Trophoblast cell (in vitro differentiated cells and primary cell): ENCODE results near the gene POTEC.
"Not testable (repeated sequence)": the region's sequence is repeated elsewhere in the genome, so short reads cannot be mapped to it uniquely, and the experiment has no call there.

ENCODE experiments used
- DNase-seq, 2 donors: peaks; one replicate each; pipeline ENCODE4 v3.0.0-alpha.2; 2016
- H2AFZ ChIP-seq: 2 replicates; pipeline ENCODE4 v1.6.1; 2013; ENCODE audit warnings: low read length, moderate library complexity, mild to moderate bottlenecking; ENCODE audit not compliant: insufficient read depth, poor library complexity
- H2AK5ac ChIP-seq: 2 replicates; pipeline ENCODE4 v1.6.1; 2013; ENCODE audit warnings: mild to moderate bottlenecking, low read length
- H2BK120ac ChIP-seq: 2 replicates; pipeline ENCODE4 v1.6.1; 2013; ENCODE audit warnings: low read length, mild to moderate bottlenecking, moderate library complexity; ENCODE audit not compliant: insufficient read depth, poor library complexity
- H2BK12ac ChIP-seq: 2 replicates; pipeline ENCODE4 v1.6.1; 2013; ENCODE audit warnings: mild to moderate bottlenecking, low read length, moderate library complexity
- H2BK5ac ChIP-seq: 2 replicates; pipeline ENCODE4 v1.6.1; 2013; ENCODE audit warnings: low read length, low read depth, moderate library complexity, mild to moderate bottlenecking; ENCODE audit not compliant: poor library complexity
- H3K14ac ChIP-seq: 2 replicates; pipeline ENCODE4 v1.6.1; 2013; ENCODE audit warnings: mild to moderate bottlenecking, low read length
- H3K18ac ChIP-seq: 2 replicates; pipeline ENCODE4 v1.6.1; 2013; ENCODE audit warnings: mild to moderate bottlenecking, low read length
- H3K23ac ChIP-seq: 2 replicates; pipeline ENCODE4 v1.6.1; 2013; ENCODE audit warnings: low read length
- H3K27ac ChIP-seq: 2 replicates; pipeline ENCODE4 v1.5.1; 2013; ENCODE audit warnings: low read depth, mild to moderate bottlenecking, inconsistent platforms, low read length, moderate library complexity
- H3K27me3 ChIP-seq: 2 replicates; pipeline ENCODE4 v1.6.1; 2013; ENCODE audit warnings: inconsistent platforms, mild to moderate bottlenecking, low read length, moderate library complexity; ENCODE audit not compliant: insufficient read depth
- H3K36me3 ChIP-seq, 2 experiments: 1 replicate in 1 of 2; 2 replicates in 1 of 2; pipeline ENCODE4 v1.6.1; 2013; ENCODE audit warnings: low read length in 2 of 2, mild to moderate bottlenecking in 2 of 2, moderate library complexity in 1 of 2; ENCODE audit not compliant: insufficient read depth in 2 of 2, control insufficient read depth in 1 of 2
- H3K4ac ChIP-seq: 2 replicates; pipeline ENCODE4 v1.6.1; 2013; ENCODE audit warnings: low read depth, mild to moderate bottlenecking, low read length, moderate library complexity
- H3K4me1 ChIP-seq, 2 experiments: 1 replicate in 1 of 2; 2 replicates in 1 of 2; pipeline ENCODE4 v1.6.1; 2013; ENCODE audit warnings: low read length in 2 of 2, mild to moderate bottlenecking in 2 of 2, moderate library complexity in 1 of 2; ENCODE audit not compliant: insufficient read depth in 2 of 2, control insufficient read depth in 1 of 2
- H3K4me2 ChIP-seq: 2 replicates; pipeline ENCODE4 v1.6.1; 2013; ENCODE audit warnings: inconsistent platforms, mild to moderate bottlenecking, low read length, moderate library complexity
- H3K4me3 ChIP-seq: 2 replicates; pipeline ENCODE4 v1.5.1; 2013; ENCODE audit warnings: mild to moderate bottlenecking, low read depth, low read length, inconsistent platforms
- H3K79me1 ChIP-seq: one replicate; pipeline ENCODE4 v1.6.1; 2013; ENCODE audit warnings: low read length
- H3K79me2 ChIP-seq: 2 replicates; pipeline ENCODE4 v1.6.1; 2013; ENCODE audit warnings: low read length, mild to moderate bottlenecking; ENCODE audit not compliant: control insufficient read depth, insufficient read depth, poor library complexity
- H3K9ac ChIP-seq: 2 replicates; pipeline ENCODE4 v1.6.1; 2013; ENCODE audit warnings: mild to moderate bottlenecking, low read length
- H3K9me3 ChIP-seq: 2 replicates; pipeline ENCODE4 v1.6.1; 2013; ENCODE audit warnings: low read depth, mild to moderate bottlenecking, control low read depth, inconsistent platforms, low read length; ENCODE audit not compliant: insufficient read depth
- H4K12ac ChIP-seq: 2 replicates; pipeline ENCODE4 v1.6.1; 2013; ENCODE audit warnings: low read depth, mild to moderate bottlenecking, low read length, moderate library complexity
- H4K8ac ChIP-seq: 2 replicates; pipeline ENCODE4 v1.6.1; 2013; ENCODE audit warnings: low read depth, mild to moderate bottlenecking, low read length, moderate library complexity
- H4K91ac ChIP-seq: one replicate; pipeline ENCODE4 v1.6.1; 2013; ENCODE audit warnings: low read depth, mild to moderate bottlenecking, low read length, moderate library complexity
- WGBS: extraction: QIAGEN DNeasy Blood & Tissue Kit; methylation state at CpG from one replicate; pipeline ENCODE4 v1.1.7; 2013; ENCODE audit warnings: missing lambda C conversion rate; ENCODE audit not compliant: insufficient read length, insufficient coverage; ENCODE audit errors: extremely low coverage; 5-methylcytosine and 5-hydroxymethylcytosine counted together

Gene POTEC

GRCh38 chr18:14488789-14489188 lies 54.6 kb downstream of the POTEC start:
- H2AFZ ChIP-seq, H3K4me3 ChIP-seq, H3K18ac ChIP-seq, H3K9ac ChIP-seq, H2AK5ac ChIP-seq, H4K91ac ChIP-seq, H3K23ac ChIP-seq, H3K4ac ChIP-seq, H3K14ac ChIP-seq, H3K9me3 ChIP-seq, H3K79me2 ChIP-seq, H2BK120ac ChIP-seq, H3K36me3 ChIP-seq, H3K4me2 ChIP-seq, H3K4me1 ChIP-seq, DNase-seq, H3K27ac ChIP-seq, H2BK5ac ChIP-seq, H3K79me1 ChIP-seq, H3K27me3 ChIP-seq, H4K8ac ChIP-seq, H2BK12ac ChIP-seq, H4K12ac ChIP-seq: not testable (repeated sequence)
- WGBS, result no CpG with 5 or more reads among the region's 17 CpGs

GRCh38 chr18:14486926-14487580 lies 56.3 kb downstream of the POTEC start:
- not testable (repeated sequence) for H3K9me3 ChIP-seq, H2BK12ac ChIP-seq, H3K79me1 ChIP-seq, H2AK5ac ChIP-seq, H2BK120ac ChIP-seq, H3K23ac ChIP-seq, H3K4me3 ChIP-seq, H3K18ac ChIP-seq, H3K4me1 ChIP-seq, H4K8ac ChIP-seq, H3K27ac ChIP-seq, H4K91ac ChIP-seq, H3K27me3 ChIP-seq, H3K4me2 ChIP-seq, H4K12ac ChIP-seq, H3K36me3 ChIP-seq, DNase-seq, H3K14ac ChIP-seq, H3K9ac ChIP-seq, H2BK5ac ChIP-seq, H2AFZ ChIP-seq, H3K4ac ChIP-seq, H3K79me2 ChIP-seq
- WGBS, result no CpG with 5 or more reads among the region's 42 CpGs

DNA sequence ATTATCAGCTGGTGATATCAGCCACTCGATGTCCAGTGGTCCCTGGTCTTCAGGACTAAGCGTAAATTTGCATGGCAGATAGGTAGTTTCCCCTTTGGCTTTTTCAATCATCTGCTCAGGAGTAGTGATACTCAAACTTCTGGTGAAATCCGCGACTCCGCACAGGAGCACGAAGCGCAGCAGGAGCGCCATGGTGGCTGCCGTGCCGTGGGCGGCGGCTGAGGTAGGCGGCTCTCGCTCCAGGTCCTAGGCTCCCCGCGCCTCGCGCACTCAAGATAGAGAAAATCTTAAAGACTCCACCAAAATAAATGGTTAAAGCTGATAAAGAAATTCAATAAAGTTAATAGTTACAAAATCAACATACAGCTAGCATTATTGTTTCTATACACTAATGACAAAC lies 64.3 kb downstream of the POTEC start:
- not testable (repeated sequence) for H3K4ac ChIP-seq, H3K4me3 ChIP-seq, H2BK12ac ChIP-seq, H2BK5ac ChIP-seq, H3K36me3 ChIP-seq, H4K8ac ChIP-seq, H3K27me3 ChIP-seq, H3K4me1 ChIP-seq, H2BK120ac ChIP-seq, H2AFZ ChIP-seq, H3K14ac ChIP-seq, H3K18ac ChIP-seq, H3K4me2 ChIP-seq, H3K9ac ChIP-seq, H4K12ac ChIP-seq, DNase-seq, H4K91ac ChIP-seq, H3K9me3 ChIP-seq, H3K79me1 ChIP-seq, H3K23ac ChIP-seq, H3K27ac ChIP-seq, H3K79me2 ChIP-seq, H2AK5ac ChIP-seq
- WGBS, result no CpG with 5 or more reads among the region's 18 CpGs

DNA sequence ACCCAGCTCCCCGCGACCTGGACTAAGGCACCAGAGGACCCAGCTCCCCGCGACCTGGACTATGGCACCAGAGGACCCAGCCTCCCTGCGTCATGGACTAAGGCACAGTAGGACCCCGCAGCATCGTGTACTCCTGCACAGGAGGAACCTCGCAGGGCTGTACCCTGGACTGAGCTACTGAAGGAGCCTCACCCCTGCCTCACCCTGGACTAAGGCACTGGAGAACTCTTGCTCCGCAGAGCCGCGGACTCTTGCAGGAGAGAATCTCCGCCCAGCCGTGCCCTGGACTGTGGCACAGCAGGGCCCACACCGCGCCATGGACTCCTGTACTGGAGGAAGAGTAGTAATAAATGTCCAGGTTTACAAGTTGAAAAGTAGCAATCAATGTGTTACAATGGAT lies 67.9 kb downstream of the POTEC start:
- not testable (repeated sequence) for H4K91ac ChIP-seq, H3K9me3 ChIP-seq, H3K14ac ChIP-seq, H3K9ac ChIP-seq, H3K4me2 ChIP-seq, H4K12ac ChIP-seq, H2BK120ac ChIP-seq, DNase-seq, H2AK5ac ChIP-seq, H3K4ac ChIP-seq, H3K18ac ChIP-seq, H2AFZ ChIP-seq, H3K4me3 ChIP-seq, H3K27ac ChIP-seq, H4K8ac ChIP-seq, H2BK5ac ChIP-seq, H3K79me1 ChIP-seq, H2BK12ac ChIP-seq, H3K36me3 ChIP-seq, H3K79me2 ChIP-seq, H3K23ac ChIP-seq, H3K27me3 ChIP-seq, H3K4me1 ChIP-seq
- WGBS, result no CpG with 5 or more reads among the region's 15 CpGs
